HL-60/S4 treated with retinoic acid at 250 ng/mL for 4 days and 3 days (cell line): Measurements from ENCODE around the gene ADAMTS9.

Source experiments
- in situ Hi-C: fragments of 300-500 bp; cut with MboI; formaldehyde crosslinking; loops from 2 replicates; pipeline ENCODE4 v1.7.0; 2022; ENCODE audit warnings: low sequenced_read_pairs

The ADAMTS9 gene

GRCh38 chr3:64621275-64621674 is 66.5 kb downstream of the ADAMTS9 start:
- in situ Hi-C loops = no loop called here

- in situ Hi-C loops = no loop called here
Measured at GRCh38 chr3:64620020-64620419, 67.8 kb downstream of the ADAMTS9 start.

GRCh38 chr3:64619216-64619615 is 68.6 kb downstream of the ADAMTS9 start:
- in situ Hi-C loops = no loop called here

GRCh38 chr3:64617610-64618009 is 70.2 kb downstream of the ADAMTS9 start:
- in situ Hi-C loops = no loop called here

GRCh38 chr3:64616953-64617352 is 70.8 kb downstream of the ADAMTS9 start:
- in situ Hi-C loops = no loop called here

GRCh38 chr3:64612916-64613526 is 74.8 kb downstream of the ADAMTS9 start:
- in situ Hi-C loops = no loop called here

GRCh38 chr3:64612082-64612860 is 75.5 kb downstream of the ADAMTS9 start:
- in situ Hi-C loops = no loop called here

- in situ Hi-C loops = no loop called here
Measured at GRCh38 chr3:64608741-64609140, 79.1 kb downstream of the ADAMTS9 start.

- in situ Hi-C loops = no loop called here
Measured at GRCh38 chr3:64607032-64607551, 80.7 kb downstream of the ADAMTS9 start.

GRCh38 chr3:64604313-64604712 is 83.5 kb downstream of the ADAMTS9 start:
- in situ Hi-C loops = no loop called here

- in situ Hi-C loops = no loop called here
Measured at GRCh38 chr3:64601824-64602223, 86.0 kb downstream of the ADAMTS9 start.

GRCh38 chr3:64600246-64600950 is 87.4 kb downstream of the ADAMTS9 start:
- in situ Hi-C loops = no loop called here

GRCh38 chr3:64599651-64600050 is 88.1 kb downstream of the ADAMTS9 start:
- in situ Hi-C loops = no loop called here

GRCh38 chr3:64595253-64595694 is 92.5 kb downstream of the ADAMTS9 start:
- in situ Hi-C loops = no loop called here

GRCh38 chr3:64594134-64594533 is 93.7 kb downstream of the ADAMTS9 start:
- in situ Hi-C loops = no loop called here

GRCh38 chr3:64593350-64593749 is 94.5 kb downstream of the ADAMTS9 start:
- in situ Hi-C loops = no loop called here

GRCh38 chr3:64591615-64592014 is 96.2 kb downstream of the ADAMTS9 start:
- in situ Hi-C loops = no loop called here

- in situ Hi-C loops = no loop called here
Measured at GRCh38 chr3:64588380-64588779, 99.4 kb downstream of the ADAMTS9 start.

GRCh38 chr3:64586952-64587351 is 100.8 kb downstream of the ADAMTS9 start:
- in situ Hi-C loops = no loop called here

- in situ Hi-C loops = no loop called here
Measured at GRCh38 chr3:64584179-64584578, 103.6 kb downstream of the ADAMTS9 start.

- in situ Hi-C loops = no loop called here
Measured at GRCh38 chr3:64578797-64579196, 109.0 kb downstream of the ADAMTS9 start.
